ENCODE measurements around the gene QPCTL.

DNA sequence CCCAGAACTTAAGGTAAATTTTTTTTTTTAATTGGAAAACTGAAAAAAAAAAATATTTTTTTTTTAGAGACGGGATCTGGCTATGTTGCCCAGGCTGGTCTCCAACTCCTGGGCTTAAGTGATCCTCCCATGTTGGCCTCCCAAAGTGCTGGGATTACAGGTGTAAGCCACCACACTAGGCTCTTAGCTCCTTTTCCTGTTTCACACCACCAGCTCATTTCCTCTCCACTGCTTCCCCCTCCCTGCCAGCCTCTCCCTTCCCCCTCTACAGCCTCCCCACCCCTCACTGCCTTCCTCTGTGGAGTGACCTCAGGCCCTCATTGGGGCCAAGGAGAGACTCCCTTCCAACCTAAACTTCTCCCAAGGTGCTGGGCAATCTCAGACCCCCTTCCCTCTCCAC lies 28.7 kb upstream of the QPCTL start:
- TF ChIP-seq POLR2A (IDR thresholded peaks at IDR 0.05): no peak
- TF ChIP-seq, protein P1, sequence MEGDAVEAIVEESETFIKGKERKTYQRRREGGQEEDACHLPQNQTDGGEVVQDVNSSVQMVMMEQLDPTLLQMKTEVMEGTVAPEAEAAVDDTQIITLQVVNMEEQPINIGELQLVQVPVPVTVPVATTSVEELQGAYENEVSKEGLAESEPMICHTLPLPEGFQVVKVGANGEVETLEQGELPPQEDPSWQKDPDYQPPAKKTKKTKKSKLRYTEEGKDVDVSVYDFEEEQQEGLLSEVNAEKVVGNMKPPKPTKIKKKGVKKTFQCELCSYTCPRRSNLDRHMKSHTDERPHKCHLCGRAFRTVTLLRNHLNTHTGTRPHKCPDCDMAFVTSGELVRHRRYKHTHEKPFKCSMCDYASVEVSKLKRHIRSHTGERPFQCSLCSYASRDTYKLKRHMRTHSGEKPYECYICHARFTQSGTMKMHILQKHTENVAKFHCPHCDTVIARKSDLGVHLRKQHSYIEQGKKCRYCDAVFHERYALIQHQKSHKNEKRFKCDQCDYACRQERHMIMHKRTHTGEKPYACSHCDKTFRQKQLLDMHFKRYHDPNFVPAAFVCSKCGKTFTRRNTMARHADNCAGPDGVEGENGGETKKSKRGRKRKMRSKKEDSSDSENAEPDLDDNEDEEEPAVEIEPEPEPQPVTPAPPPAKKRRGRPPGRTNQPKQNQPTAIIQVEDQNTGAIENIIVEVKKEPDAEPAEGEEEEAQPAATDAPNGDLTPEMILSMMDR (IDR thresholded peaks at IDR 0.05): no peak

All from thyroid gland (tissue), 4 donors.